CD8-positive, alpha-beta memory T cell (primary cell): ENCODE measurements around the gene GTF2H1. TPM values are rescaled to one million over a fixed set of nuclear protein-coding genes. Genes with fewer than 3 reads are reported as not detected.
A peak's percentile ranks its signal among the peaks of the same experiment; 100 is the strongest.

Source experiments
- CTCF ChIA-PET: fragments of 350-600 bp; sonication (Branson Sonifier 250); formaldehyde crosslinking; loops from one replicate; lab custom pipeline; 2021; ENCODE audit warnings: antibody characterized with exemption; lab: Charles Lee
- POLR2A ChIA-PET: fragments of 350-600 bp; sonication (Branson Sonifier 250); formaldehyde crosslinking; loops from one replicate; lab custom pipeline; 2021; ENCODE audit warnings: antibody characterized with exemption; lab: Charles Lee
- DNase-seq, 5 donors: peaks; one replicate each; pipeline versions ENCODE4 v3.0.0 to v3.0.0-alpha.2; 2020 to 2022; ENCODE audit warnings: mixed read lengths in 1 of 5
- H3K27ac ChIP-seq: one replicate; pipeline ENCODE4 v1.7.0; 2013; ENCODE audit warnings: low read depth, mild to moderate bottlenecking, low read length, moderate library complexity
- H3K27me3 ChIP-seq: 2 replicates; pipeline ENCODE4 v1.7.0; 2013; ENCODE audit warnings: low read length, mild to moderate bottlenecking; ENCODE audit not compliant: insufficient read depth, poor library complexity, severe bottlenecking
- H3K36me3 ChIP-seq: 2 replicates; pipeline ENCODE4 v1.7.0; 2013; ENCODE audit warnings: mild to moderate bottlenecking, low read length, moderate library complexity; ENCODE audit not compliant: insufficient read depth
- H3K4me1 ChIP-seq: 2 replicates; pipeline ENCODE4 v1.7.0; 2013; ENCODE audit warnings: mild to moderate bottlenecking, low read length, moderate library complexity; ENCODE audit not compliant: insufficient read depth
- H3K4me3 ChIP-seq: 2 replicates; pipeline ENCODE4 v1.7.0; 2013; ENCODE audit warnings: mild to moderate bottlenecking, low read length
- H3K9me3 ChIP-seq: 2 replicates; pipeline ENCODE4 v1.7.0; 2013; ENCODE audit warnings: mild to moderate bottlenecking, low read length
- H3K27ac Mint-ChIP-seq, 8 donors: one replicate each; pipeline ENCODE4 v1.8.0; 2020 to 2021; ENCODE audit warnings: mixed read lengths in 8 of 8, mild to moderate bottlenecking in 6 of 8, inconsistent platforms in 3 of 8, moderate library complexity in 3 of 8
- H3K27me3 Mint-ChIP-seq, 2 donors: one replicate each; pipeline ENCODE4 v1.8.0; 2020 to 2021; ENCODE audit warnings: mixed read lengths in 2 of 2, mild to moderate bottlenecking in 1 of 2, moderate library complexity in 1 of 2
- H3K36me3 Mint-ChIP-seq, 3 donors: one replicate each; pipeline ENCODE4 v1.8.0; 2020 to 2021; ENCODE audit warnings: mixed read lengths in 3 of 3, inconsistent platforms in 1 of 3, mild to moderate bottlenecking in 1 of 3
- H3K4me1 Mint-ChIP-seq, 3 donors: one replicate each; pipeline ENCODE4 v1.8.0; 2020 to 2021; ENCODE audit warnings: mixed read lengths in 3 of 3, inconsistent platforms in 1 of 3, mild to moderate bottlenecking in 1 of 3
- H3K4me3 Mint-ChIP-seq, 7 donors: one replicate each; pipeline ENCODE4 v1.8.0; 2020 to 2021; ENCODE audit warnings: mixed read lengths in 7 of 7, mild to moderate bottlenecking in 6 of 7, moderate library complexity in 4 of 7, inconsistent platforms in 2 of 7
- H3K9me3 Mint-ChIP-seq, 5 donors: one replicate each; pipeline ENCODE4 v1.8.0; 2020 to 2022; ENCODE audit warnings: mixed read lengths in 5 of 5, mild to moderate bottlenecking in 3 of 5, moderate library complexity in 2 of 5, inconsistent platforms in 1 of 5
- polyA plus RNA-seq: library from polyadenylated mRNA; unstranded; fragments of 300-500 nt; fragmentation: Illumina TruSeq; gene quantifications from one replicate; pipeline ENCODE4 v1.2.3, GENCODE V29; 2021
- total RNA-seq, 2 experiments: library from RNA; stranded (reverse); gene quantifications; one replicate each; pipeline ENCODE4 v1.2.3, GENCODE V29; 2021

Gene GTF2H1
- 10 to 100 TPM; 60.3 to 62.0 TPM for total RNA-seq
- polyA plus RNA-seq: 37.4 TPM

DNA sequence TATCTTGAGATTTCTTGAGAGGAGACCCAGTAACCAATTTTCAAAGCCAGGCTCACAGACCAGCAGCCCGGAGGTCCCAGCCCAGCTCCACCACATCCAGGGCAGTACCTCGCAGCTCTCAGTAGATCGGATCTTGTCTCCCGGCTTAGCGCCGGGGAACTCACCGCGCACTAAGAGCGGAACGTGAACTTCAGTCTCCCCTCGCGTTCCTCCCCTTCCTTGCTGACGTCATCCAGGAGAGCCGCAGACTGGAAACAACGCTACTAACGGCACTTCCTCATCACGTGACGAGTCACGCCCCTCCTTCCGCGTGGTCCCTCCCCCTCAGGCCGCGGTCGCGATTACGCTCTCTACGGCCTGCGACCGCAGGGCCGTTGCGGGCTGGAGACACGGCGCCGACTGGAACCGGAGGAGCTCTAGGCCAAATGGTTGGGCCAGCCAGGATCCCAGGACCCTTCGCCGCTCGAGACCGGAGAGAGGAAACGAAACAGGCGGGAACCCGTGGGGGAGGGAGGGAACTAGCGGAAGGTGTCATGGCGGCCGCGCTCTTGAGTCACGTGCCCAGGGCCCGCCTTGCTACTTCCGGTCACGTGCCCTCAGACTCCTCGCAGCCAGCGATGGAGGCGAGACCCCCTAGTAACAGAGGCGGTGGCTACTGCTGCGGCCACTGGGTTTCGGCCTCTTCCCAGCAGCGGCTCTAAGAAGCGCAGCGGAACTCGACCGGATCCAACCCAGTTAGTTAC, at the start of gene GTF2H1, which contains the start of gene HPS5:
Gene GTF2H1, plus strand, starts transcription at position 599 of the 743 bp plus-strand sequence. CDS start 10,508 bp downstream, outside the sequence.
Gene HPS5, minus strand, starts transcription at position 172 of the 743 bp plus-strand sequence. CDS start 4,282 bp downstream, outside the sequence.
- ChIA-PET CTCF (interaction anchor here (1.0 to 2.4 kb wide), 5 partner anchors 11 to 205 kb away, joined by 3 to 8 read pairs (median 4); partner anchors contain the start of genes LDHA and TSG101), POLR2A (interaction anchor here (0.5 to 3.2 kb wide), 6 partner anchors 11 to 312 kb away, joined by 3 to 48 read pairs (median 6); partner anchors contain the start of genes LDHA, SPTY2D1 and TSG101)
- peak; percentile 92 to 98 (median 96) for DNase-seq
- peaks cover 51% of the 10 kb centered on the region for H3K4me1 ChIP-seq
- no peaks in the 10 kb centered on the region for H3K9me3 ChIP-seq
- H3K36me3 ChIP-seq: peaks cover 5% of the 10 kb centered on the region
- Mint-ChIP-seq H3K27ac (peak within 1 kb of the TSS; percentile 97 to 100 (median 100)), H3K9me3 (no peaks in the 10 kb centered on the region), H3K27me3 (no peaks in the 10 kb centered on the region), H3K4me1 (peaks cover 69 to 88% (median 84%) of the 10 kb centered on the region in 3 donors), H3K36me3 (peaks cover 6 to 42% (median 17%) of the 10 kb centered on the region in 3 donors), H3K4me3 (peak within 1 kb of the TSS; percentile 89 to 100 (median 99))
- peak within 1 kb of the TSS; percentile 99 for H3K27ac ChIP-seq
- H3K27me3 ChIP-seq: no peaks in the 10 kb centered on the region
- peak within 1 kb of the TSS; percentile 81 for H3K4me3 ChIP-seq

DNA sequence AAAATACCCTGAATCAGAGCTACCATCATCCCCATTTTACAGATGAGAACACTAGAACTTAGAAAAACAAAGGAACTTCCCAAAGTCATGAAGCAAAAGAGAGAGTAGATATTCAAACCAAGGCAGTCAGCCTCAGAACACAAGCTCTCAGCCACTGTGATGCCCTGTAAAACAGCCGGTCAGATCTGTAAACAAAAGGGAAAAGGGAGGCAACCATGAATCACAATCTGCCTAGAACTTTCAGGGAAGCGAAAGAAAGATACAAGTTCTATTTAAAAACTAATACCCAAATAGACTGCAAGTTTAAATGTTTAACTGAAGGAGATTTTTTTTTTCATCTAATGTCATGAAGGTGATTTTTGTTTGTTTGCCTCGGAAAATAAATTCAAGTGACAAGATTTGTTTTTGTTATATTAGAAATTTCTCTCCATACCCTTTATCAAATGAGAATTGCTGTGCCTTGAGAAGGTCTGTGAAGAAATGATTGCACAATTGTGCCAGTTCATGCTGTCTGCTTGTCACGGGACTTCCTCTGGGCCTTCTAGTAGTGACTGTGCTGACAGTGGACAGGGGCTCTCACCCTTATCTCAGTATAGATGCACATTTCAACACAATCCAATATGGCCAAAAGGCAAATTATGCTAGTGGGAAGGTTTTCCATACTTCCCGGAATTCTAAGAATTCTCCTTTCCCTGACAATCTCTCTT, 44.6 kb upstream of the GTF2H1 start:
- Histone ChIP-seq H3K27me3 (no peaks in the 10 kb centered on the region), H3K4me3 (no peak overlapping the region), H3K9me3 (no peaks in the 10 kb centered on the region), H3K4me1 (no peaks in the 10 kb centered on the region), H3K27ac (no peak overlapping the region), H3K36me3 (peaks cover 11% of the 10 kb centered on the region)
- Mint-ChIP-seq H3K4me1 (peaks cover 8 to 18% (median 17%) of the 10 kb centered on the region in 3 donors), H3K36me3 (peaks cover 13 to 34% (median 24%) of the 10 kb centered on the region in 3 donors), H3K27ac (peak overlapping the region in 3 of 8 donors; percentile 9 to 26 (median 20)), H3K27me3 (no peaks in the 10 kb centered on the region), H3K9me3 (no peaks in the 10 kb centered on the region), H3K4me3 (no peak overlapping the region)
- POLR2A ChIA-PET: no interaction called here
- no peak for DNase-seq
- CTCF ChIA-PET: interaction anchor here (0.9 kb wide), 1 partner anchor 34 kb away, joined by 3 read pairs; no protein-coding TSS in a partner anchor

DNA sequence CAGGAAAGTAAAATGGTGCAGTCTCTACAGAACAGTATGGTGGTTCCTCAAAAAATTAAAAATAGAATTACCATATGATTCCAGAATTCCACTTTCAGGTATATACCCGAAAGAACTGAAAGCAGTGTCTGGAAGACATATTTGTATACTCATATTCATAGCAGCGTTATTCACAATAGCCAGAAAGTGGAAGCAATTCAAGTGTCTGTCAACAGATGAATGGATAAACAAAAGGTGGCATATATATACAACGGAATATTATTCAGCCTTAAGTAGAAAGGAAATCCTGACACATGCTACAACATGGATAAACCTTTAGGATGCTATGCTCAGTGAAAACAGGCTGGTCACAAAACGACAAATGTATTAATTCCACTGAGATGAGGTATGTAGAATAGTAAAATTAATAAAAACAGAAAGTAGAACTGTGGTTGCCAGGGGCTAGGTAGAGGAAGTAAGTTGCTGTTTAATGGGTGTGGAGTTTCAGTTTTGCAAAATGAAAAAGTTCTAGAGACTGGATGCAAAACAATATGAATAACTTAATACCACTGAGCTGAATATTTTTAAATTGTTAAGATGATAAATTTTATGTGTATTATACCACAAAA, 41.8 kb upstream of the GTF2H1 start:
- Mint-ChIP-seq H3K4me3 (peak overlapping the region in 6 of 7 donors; percentile 64 to 83 (median 75)), H3K27me3 (no peaks in the 10 kb centered on the region), H3K9me3 (no peaks in the 10 kb centered on the region), H3K36me3 (peaks cover 9 to 48% (median 23%) of the 10 kb centered on the region in 3 donors), H3K4me1 (peaks cover 8 to 18% (median 17%) of the 10 kb centered on the region in 3 donors), H3K27ac (peak overlapping the region; percentile 5 to 96 (median 74))
- Histone ChIP-seq H3K36me3 (peaks cover 17% of the 10 kb centered on the region), H3K27me3 (no peaks in the 10 kb centered on the region), H3K9me3 (no peaks in the 10 kb centered on the region), H3K4me1 (no peaks in the 10 kb centered on the region), H3K4me3 (no peak overlapping the region), H3K27ac (no peak overlapping the region)
- ChIA-PET CTCF (interaction anchor here (0.7 kb wide), 1 partner anchor 259 kb away, joined by 3 read pairs; no protein-coding TSS in a partner anchor), POLR2A (no interaction called here)
- no peak for DNase-seq

DNA sequence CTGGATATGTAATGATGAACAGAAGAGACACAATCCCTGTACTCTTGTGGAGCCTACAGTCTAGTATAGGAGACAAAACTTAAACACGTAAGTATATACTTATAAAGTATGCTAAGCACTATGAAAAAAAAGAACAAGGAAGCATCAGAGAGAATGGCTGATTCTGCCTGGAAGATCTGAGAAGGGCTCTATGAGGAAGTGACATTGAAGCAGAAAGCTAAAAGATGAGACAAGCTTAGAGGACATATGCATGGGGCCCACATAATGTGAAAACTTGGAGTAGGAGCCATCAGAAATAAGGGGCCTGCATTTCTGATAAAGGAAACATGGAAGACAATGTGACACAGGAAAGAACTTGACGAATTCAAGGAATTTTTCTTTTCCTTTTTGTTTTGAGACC, 39.7 kb upstream of the GTF2H1 start:
- H3K4me3 ChIP-seq: no peak overlapping the region
- no peaks in the 10 kb centered on the region for H3K4me1 ChIP-seq
- no peaks in the 10 kb centered on the region for H3K9me3 Mint-ChIP-seq
- POLR2A ChIA-PET: no interaction called here
- no peaks in the 10 kb centered on the region for H3K27me3 Mint-ChIP-seq
- peak overlapping the region in 1 of 8 donors; percentile 69 for H3K27ac Mint-ChIP-seq
- CTCF ChIA-PET: no interaction called here
- peaks cover 8 to 18% (median 17%) of the 10 kb centered on the region in 3 donors for H3K4me1 Mint-ChIP-seq
- H3K36me3 Mint-ChIP-seq: peaks cover 20 to 67% (median 30%) of the 10 kb centered on the region in 3 donors
- no peaks in the 10 kb centered on the region for H3K27me3 ChIP-seq
- DNase-seq: no peak
- H3K27ac ChIP-seq: no peak overlapping the region
- H3K9me3 ChIP-seq: no peaks in the 10 kb centered on the region
- H3K4me3 Mint-ChIP-seq: no peak overlapping the region
- peaks cover 35% of the 10 kb centered on the region for H3K36me3 ChIP-seq

DNA sequence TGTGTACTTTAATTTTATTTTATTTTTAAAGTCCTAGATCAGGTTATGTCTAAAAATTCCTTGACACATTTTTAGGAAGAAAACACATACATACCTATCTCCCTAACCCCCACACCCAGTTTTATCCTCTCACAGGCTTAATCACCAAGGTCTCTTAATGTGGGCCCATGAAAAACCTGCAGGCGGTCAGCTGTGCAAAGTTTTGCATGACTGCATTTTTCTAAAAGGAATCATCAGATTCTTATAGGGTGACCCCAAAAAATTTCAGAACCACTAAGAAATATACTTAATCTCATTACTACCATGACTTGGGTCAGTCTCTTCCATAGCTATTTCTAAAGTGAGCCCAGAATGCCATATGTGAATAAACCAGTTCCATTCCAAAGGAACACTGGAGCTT, 36.5 kb upstream of the GTF2H1 start:
- ChIA-PET CTCF (no interaction called here), POLR2A (no interaction called here)
- DNase-seq: no peak
- Mint-ChIP-seq H3K27me3 (no peaks in the 10 kb centered on the region), H3K27ac (peak overlapping the region in 1 of 8 donors; percentile 38), H3K9me3 (no peaks in the 10 kb centered on the region), H3K4me3 (no peak overlapping the region), H3K36me3 (peaks cover 20 to 70% (median 25%) of the 10 kb centered on the region in 3 donors), H3K4me1 (peaks cover 0 to 7% (median under 1%) of the 10 kb centered on the region in 3 donors)
- H3K9me3 ChIP-seq: no peaks in the 10 kb centered on the region
- no peak overlapping the region for H3K27ac ChIP-seq
- no peaks in the 10 kb centered on the region for H3K27me3 ChIP-seq
- no peaks in the 10 kb centered on the region for H3K4me1 ChIP-seq
- H3K4me3 ChIP-seq: no peak overlapping the region
- peaks cover 36% of the 10 kb centered on the region for H3K36me3 ChIP-seq

DNA sequence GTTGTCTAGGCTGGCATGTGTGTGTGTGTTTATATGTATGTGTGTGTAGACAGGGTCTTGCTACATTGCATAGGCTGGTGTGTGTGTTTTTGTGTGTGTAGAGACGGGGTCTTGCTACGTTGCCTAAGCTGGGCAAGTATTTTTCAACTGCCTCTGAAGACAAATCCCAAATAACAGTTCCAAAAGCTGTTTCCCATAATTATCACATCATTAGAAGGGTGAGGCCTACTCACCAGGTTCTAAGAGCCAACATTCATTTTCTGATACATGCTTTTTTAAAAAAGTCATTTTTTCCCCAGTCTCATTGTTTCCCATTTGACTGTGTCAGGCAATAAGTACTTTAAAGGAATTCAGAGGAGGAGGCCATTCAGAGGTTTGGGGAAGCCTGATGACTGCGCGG, 33.5 kb upstream of the GTF2H1 start:
- Mint-ChIP-seq H3K27me3 (no peaks in the 10 kb centered on the region), H3K36me3 (peaks cover 18 to 81% (median 35%) of the 10 kb centered on the region in 3 donors)
- CTCF ChIA-PET: no interaction called here

DNA sequence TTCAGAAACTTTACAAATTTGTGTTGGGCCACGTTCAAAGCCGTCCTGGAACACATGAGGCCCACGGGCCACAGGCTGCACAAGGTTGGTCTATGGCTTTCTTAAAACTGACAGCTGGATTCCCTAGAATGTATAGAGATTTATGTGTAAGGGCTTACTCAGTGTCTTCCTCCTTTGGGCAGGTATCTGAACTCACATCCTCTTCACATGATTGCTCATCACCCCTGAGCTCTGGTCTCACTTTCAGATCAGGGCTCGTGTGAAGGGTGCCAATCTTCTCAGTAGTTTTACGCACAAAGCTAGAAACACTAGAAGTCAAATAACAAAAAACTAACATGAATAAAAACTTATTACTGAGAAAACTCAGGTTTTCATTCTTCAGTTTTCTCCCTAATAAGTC, 27.5 kb upstream of the GTF2H1 start:
- H3K4me1 ChIP-seq: no peaks in the 10 kb centered on the region
- DNase-seq: no peak
- POLR2A ChIA-PET: no interaction called here
- peaks cover 34% of the 10 kb centered on the region for H3K36me3 ChIP-seq
- H3K4me3 ChIP-seq: no peak overlapping the region
- Mint-ChIP-seq H3K27me3 (no peaks in the 10 kb centered on the region), H3K4me1 (no peaks in the 10 kb centered on the region), H3K4me3 (no peak overlapping the region), H3K9me3 (no peaks in the 10 kb centered on the region), H3K36me3 (peaks cover 34 to 87% (median 45%) of the 10 kb centered on the region in 3 donors), H3K27ac (no peak overlapping the region)
- no peaks in the 10 kb centered on the region for H3K27me3 ChIP-seq
- H3K27ac ChIP-seq: no peak overlapping the region
- H3K9me3 ChIP-seq: no peaks in the 10 kb centered on the region
- CTCF ChIA-PET: interaction anchor here (1.1 kb wide), 1 partner anchor 19 kb away, joined by 4 read pairs; no protein-coding TSS in a partner anchor

More for the DNA sequence above, 33.5 kb upstream of the GTF2H1 start:
- POLR2A ChIA-PET: no interaction called here
- DNase-seq: no peak
- Histone ChIP-seq H3K4me1 (no peaks in the 10 kb centered on the region), H3K36me3 (peaks cover 30% of the 10 kb centered on the region), H3K9me3 (no peaks in the 10 kb centered on the region), H3K27ac (no peak overlapping the region), H3K27me3 (no peaks in the 10 kb centered on the region), H3K4me3 (no peak overlapping the region)
- Mint-ChIP-seq H3K9me3 (no peaks in the 10 kb centered on the region), H3K27ac (peak overlapping the region in 2 of 8 donors; percentile 23 to 71), H3K4me3 (no peak overlapping the region), H3K4me1 (no peaks in the 10 kb centered on the region)
